Occipital lobe (tissue), 1 donor: ENCODE data around the gene SYNJ1. TPM values are rescaled to one million over a fixed set of nuclear protein-coding genes. Genes with fewer than 3 reads are reported as not detected.

Experiments
- total RNA-seq: library from RNA; depleted of rRNA; stranded (reverse); fragments of >200 nt; gene quantifications from one replicate; pipeline ENCODE4 v1.2.3, GENCODE V29; 2014

SYNJ1 gene
- total RNA-seq, 1 donor from 2014 or later: 24.0 TPM

Other genes with a start within 250 kb of the SYNJ1 start
- gene TCP10L, start 142.5 kb downstream of the SYNJ1 start, total RNA-seq: 1.9 TPM
- gene CFAP298, start 115.6 kb downstream of the SYNJ1 start, total RNA-seq: 18.1 TPM
- gene PAXBP1, start 43.7 kb upstream of the SYNJ1 start, total RNA-seq: 85.2 TPM